GM19025 (cell line): Measurements from ENCODE around the gene ZNF74.
"Not testable (repeated sequence)": the region's sequence is repeated elsewhere in the genome, so short reads cannot be mapped to it uniquely, and the experiment has no call there.

Source experiments
- ATAC-seq: cut with Tn5 transposase; IDR thresholded peaks from one replicate; pipeline ENCODE4 v1.9.1; 2021; ENCODE audit warnings: mild to moderate bottlenecking, low read depth, moderate library complexity; ENCODE audit not compliant: unreplicated experiment

Gene ZNF74

GRCh38 chr22:20399866-20400605 is 6.1 kb downstream of the ZNF74 start:
- ATAC-seq: no peak

DNA sequence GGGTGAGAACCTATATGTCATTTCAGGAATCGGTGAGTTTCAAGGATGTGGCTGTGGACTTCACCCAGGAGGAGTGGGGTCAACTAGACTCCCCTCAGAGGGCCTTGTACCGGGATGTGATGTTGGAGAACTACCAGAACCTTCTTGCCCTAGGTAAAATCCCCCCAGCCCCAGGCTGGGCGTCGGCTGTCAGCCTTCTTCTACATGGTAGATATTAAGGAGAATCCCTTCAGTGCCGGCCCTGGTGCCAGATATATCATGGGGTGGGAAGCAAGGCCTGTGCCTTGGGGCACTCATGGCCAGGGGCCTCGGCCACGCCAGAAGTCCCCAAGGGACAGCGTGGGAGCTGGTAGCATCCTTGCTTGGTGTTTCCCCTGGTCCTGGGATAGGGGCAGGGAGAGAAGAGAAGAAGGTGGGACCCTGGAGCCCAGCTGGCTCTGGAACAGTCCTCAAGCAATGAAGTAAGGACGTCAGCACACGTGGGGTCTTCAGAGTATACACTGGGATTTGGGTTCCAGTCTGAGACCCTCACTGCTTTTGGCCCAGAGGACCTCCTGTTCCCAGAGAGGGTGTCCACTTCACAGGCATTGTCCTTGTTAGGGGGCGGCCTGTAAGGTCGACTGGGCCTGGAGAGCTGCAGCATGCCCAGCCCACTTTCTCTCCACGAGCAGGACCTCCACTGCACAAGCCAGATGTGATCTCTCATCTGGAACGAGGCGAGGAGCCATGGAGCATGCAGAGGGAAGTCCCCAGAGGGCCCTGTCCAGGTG is 6.8 kb downstream of the ZNF74 start:
- ATAC-seq: no peak

- ATAC-seq: no peak
These were observed 7.5 kb downstream of the ZNF74 start for GRCh38 chr22:20401376-20402014.

DNA sequence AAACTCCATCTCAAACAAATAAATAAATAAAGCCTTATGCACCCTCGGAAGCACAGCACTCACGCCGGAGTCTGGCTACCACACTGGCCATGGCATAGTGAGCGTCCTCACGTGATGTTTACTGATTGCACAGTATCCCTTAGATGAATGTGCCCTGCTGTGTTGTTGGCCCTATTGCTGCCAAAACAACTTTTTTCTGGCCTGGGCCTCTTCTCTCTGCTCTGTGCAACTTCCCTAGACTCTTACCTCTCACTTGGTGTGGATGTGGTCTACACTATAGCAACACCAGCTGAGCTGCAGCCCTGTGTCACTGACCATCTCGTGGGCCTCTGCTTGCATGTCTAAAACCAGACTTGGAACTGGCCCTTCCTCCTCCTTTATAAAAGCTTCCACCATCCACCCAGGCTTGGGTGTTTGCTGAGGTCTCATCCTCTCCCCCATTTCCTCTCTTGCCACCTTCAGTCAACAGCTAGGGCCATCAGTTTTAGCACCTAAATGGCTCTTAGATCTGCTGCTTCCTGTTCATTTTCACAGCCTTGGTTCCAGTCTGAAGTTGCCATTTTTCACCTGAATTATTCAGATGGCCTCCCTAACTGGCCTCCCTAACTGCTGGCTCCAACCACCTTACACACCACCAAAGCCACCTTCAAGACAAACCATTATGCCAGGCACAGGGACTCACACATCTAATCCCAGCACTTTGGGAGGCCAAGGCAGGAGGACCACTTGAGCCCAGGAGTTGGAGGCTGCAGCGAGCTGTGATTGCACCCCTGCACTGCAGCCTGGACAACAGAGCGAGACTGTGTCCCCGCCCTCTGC is 9.2 kb downstream of the ZNF74 start:
- no peak for ATAC-seq

DNA sequence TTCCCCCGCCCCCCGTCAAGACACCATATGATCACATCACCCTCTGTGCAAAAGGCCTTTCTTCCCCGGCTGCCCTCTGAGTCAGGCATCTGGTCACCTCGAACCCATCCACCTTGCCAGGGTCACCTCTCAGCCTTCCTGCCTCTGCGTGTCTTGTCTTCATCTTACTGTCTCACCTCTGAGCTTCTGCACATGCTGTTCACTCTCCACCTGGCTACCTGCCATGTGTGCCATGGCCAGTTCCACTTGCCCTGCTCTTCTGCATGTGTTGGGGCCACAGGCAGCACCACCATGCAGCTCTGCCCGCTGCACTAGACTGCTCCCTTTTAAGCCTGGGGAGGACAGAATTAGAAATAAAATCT is 9.8 kb downstream of the ZNF74 start:
- ATAC-seq: no peak

- ATAC-seq: no peak
These were observed 10.9 kb downstream of the ZNF74 start for GRCh38 chr22:20404881-20405280.

GRCh38 chr22:20405291-20405930 is 11.5 kb downstream of the ZNF74 start:
- no peak for ATAC-seq

DNA sequence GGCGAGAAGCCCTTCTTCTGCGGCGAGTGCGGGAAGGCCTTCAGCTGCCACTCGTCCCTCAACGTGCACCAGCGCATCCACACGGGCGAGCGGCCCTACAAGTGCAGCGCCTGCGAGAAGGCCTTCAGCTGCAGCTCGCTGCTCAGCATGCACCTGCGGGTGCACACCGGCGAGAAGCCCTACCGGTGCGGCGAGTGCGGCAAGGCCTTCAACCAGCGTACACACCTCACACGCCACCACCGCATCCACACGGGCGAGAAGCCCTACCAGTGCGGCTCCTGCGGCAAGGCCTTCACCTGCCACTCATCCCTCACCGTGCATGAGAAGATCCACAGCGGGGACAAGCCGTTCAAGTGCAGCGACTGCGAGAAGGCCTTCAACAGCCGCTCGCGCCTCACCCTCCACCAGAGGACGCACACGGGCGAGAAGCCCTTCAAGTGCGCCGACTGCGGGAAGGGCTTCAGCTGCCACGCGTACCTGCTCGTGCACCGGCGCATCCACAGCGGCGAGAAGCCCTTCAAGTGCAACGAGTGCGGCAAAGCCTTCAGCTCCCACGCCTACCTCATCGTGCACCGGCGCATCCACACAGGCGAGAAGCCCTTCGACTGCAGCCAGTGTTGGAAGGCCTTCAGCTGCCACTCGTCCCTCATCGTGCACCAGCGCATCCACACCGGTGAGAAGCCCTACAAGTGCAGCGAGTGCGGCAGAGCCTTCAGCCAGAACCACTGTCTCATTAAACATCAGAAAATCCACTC is 12.2 kb downstream of the ZNF74 start:
- ATAC-seq: no peak

DNA sequence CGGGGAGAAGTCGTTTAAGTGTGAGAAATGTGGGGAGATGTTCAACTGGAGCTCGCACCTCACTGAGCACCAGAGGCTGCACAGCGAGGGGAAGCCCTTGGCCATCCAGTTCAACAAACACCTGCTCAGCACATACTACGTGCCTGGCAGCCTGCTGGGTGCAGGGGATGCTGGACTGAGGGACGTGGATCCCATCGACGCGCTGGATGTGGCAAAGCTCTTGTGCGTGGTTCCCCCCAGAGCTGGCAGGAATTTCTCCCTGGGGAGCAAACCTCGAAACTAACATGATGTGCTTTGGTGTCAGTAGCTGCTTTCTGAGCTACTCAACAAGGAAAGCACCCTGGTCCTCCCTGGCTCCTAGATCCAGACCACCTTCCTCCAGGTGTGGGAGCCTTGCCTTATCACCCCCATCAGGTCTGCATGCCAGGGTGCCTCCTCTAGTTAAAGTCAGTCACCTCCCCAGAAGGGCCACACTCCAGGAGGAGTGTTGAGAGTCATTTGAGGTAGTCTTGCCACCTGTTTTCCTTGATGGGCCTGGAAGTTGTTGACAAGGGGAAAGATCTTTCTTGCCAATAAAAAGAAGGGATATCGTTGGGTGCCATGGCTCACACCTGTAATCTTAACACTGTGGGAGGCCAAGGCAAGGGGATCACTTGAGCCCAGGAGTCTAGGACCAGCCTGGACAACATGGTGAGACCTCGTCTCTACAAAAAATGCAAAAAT is 12.9 kb downstream of the ZNF74 start:
- no peak for ATAC-seq

- no peak for ATAC-seq
These were observed 13.9 kb downstream of the ZNF74 start for GRCh38 chr22:20407829-20408228.

- ATAC-seq: no peak
These were observed 14.9 kb downstream of the ZNF74 start for GRCh38 chr22:20408891-20409290.

DNA sequence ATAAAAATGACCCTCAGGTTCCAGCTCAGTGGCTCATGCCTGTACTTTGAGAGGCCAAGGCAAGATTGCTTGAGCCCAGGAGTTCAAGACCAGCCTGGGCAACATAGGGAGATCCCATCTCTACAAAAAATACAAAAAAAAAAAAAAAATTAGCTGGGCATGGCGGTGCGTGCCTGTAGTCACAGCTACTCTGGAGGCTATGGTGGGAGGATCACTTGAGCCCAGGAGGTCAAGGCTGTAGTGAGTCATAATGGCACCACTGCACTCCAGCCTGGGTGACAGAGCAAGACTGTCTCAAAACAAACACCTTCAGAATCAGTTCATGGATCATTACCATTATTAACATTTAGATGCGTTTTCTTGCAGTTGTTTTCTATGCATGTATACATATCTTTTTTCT is 15.4 kb downstream of the ZNF74 start:
- ATAC-seq: not testable (repeated sequence)

DNA sequence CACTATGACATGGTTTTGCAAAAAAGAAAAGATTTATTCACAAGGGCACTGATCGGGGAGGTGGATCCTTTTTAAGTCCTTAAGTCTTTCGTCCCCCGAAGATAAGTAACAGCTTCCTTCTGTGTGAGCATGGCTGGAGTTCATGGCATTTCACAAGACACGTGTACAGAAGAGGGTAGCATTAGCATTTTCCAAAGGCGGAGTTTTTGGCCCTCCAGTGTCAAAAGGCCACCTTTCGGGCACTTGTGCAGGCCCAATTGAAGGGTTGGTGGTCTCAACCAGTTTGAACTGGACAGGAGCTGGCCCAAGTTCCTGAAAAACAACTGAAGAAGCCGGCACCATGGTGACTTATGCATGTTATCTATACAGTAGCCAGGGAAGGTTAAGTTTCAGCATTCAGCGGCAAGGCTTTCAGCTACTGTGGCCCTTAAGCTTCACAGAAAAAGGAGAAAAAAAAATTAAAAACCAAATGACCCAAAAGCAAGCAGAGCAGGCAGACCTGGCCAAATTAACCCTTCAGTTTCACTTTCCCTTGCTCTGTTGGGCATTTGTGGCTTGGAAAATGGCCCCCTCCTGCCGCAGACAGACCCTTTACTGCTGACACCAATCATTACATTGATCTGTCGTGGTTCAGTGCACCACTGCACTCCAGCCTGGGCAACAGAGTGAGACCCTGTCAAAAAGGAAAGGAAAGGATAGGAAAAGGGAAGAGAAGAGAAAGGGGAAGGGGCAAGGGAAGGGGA is 18.7 kb downstream of the ZNF74 start:
- ATAC-seq: no peak

DNA sequence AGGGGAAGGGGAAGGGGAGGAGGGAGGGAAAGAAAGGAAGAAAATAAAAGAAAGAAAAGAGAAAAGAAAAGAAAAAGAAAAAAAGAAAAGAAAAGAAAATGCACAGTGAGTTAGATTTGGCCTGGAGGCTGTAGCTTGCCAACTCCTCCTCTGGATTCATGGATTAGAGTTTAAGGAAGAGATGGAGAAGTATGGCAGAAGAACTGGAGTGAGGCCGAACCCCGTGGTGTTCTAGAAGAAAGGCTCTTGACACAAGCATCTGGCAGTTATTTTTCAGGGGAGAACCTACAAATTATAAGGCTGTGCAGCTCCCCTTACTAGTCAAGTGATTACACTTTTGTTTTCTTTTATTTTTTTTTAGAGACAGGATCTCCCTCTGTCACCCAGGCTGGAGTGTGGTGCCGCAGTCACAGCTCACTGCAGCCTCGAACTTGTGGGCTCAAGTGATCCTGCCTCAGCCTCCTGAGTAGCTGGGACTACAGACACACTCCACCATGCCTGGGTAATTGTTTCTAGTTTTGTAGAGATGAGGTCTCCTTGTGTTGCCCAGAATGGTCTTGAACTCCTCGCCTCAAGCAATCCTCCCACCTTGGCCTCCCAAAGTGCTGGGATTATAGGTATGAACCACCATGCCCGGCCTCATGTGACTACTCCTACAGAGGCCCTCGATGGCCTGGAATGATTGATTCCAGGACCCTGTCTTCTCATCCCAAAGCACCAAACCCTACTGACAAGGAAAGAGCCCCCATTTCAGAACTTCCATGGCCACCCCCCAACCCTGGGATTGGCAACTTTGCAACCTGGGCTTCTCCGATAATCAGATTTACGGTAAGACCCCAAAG is 19.5 kb downstream of the ZNF74 start:
- no peak for ATAC-seq

- no peak for ATAC-seq
These were observed 20.1 kb downstream of the ZNF74 start for GRCh38 chr22:20414059-20414440.

DNA sequence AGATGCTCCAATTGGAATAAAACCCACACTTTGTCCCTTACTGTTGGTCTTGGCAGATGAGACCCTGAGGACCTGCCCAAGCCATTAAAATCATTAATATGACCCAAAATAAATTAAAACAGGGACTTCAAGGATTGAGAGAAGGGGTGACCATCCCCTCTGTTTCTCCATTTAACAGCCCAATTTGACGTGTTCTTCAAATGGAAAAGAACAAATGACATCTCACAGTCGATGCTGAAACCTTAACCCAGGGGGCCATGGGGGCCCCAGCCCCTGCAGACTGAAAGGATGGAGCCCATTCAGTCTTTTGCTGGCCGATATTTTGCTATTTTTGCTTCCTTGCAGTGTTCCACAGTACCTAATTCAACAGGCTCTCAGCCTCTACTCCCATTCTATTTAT is 20.5 kb downstream of the ZNF74 start:
- no peak for ATAC-seq

- ATAC-seq: not testable (repeated sequence)
These were observed 21.3 kb downstream of the ZNF74 start for GRCh38 chr22:20415241-20415640.
